Myocyte (in vitro differentiated cells): ENCODE results near the gene CXXC4. TPM values are rescaled to one million over a fixed set of nuclear protein-coding genes. Genes with fewer than 3 reads are reported as not detected.

Experiments
- DNase-seq: peaks from one replicate; pipeline ENCODE4 v3.0.0-alpha.2; 2012; ENCODE audit warnings: low read depth
- polyA plus RNA-seq: library from polyadenylated mRNA; unstranded; fragments of >200 nt; gene quantifications from one replicate; pipeline ENCODE4 v1.2.1, GENCODE V29; 2012; ENCODE audit warnings: missing spikeins
- total RNA-seq: library from RNA; depleted of rRNA; stranded (reverse); fragments of >200 nt; gene quantifications from 2 replicates; pipeline ENCODE4 v1.2.3, GENCODE V29; 2014

Gene CXXC4
- total RNA-seq = 0.05 and 0.11 TPM in 2 replicates
- 0.01 TPM for polyA plus RNA-seq

GRCh38 chr4:104494822-104495559, at the start of gene CXXC4:
Gene CXXC4, minus strand, starts transcription at chr4:104494894. Its CDS starts 3,092 bp downstream, at chr4:104491802.
- DNase-seq = peak; percentile 37

GRCh38 chr4:104533156-104533555, 38.5 kb upstream of the CXXC4 start:
- DNase-seq = no peak

GRCh38 chr4:104532677-104533076, 38.0 kb upstream of the CXXC4 start:
- no peak for DNase-seq

- DNase-seq = no peak
Measured at GRCh38 chr4:104531390-104531789, 36.7 kb upstream of the CXXC4 start.

- DNase-seq = no peak
Measured at GRCh38 chr4:104530426-104530825, 35.7 kb upstream of the CXXC4 start.

- DNase-seq = no peak
Measured at GRCh38 chr4:104524591-104524990, 29.9 kb upstream of the CXXC4 start.

- DNase-seq = no peak
Measured at GRCh38 chr4:104524026-104524425, 29.3 kb upstream of the CXXC4 start.

GRCh38 chr4:104519588-104519987, 24.9 kb upstream of the CXXC4 start:
- no peak for DNase-seq

GRCh38 chr4:104516884-104517283, 22.2 kb upstream of the CXXC4 start:
- no peak for DNase-seq

GRCh38 chr4:104508224-104508623, 13.5 kb upstream of the CXXC4 start:
- DNase-seq = no peak

- DNase-seq = no peak
Measured at GRCh38 chr4:104507112-104507511, 12.4 kb upstream of the CXXC4 start.

GRCh38 chr4:104504536-104504935, 9.8 kb upstream of the CXXC4 start:
- no peak for DNase-seq

GRCh38 chr4:104502471-104502870, 7.8 kb upstream of the CXXC4 start:
- no peak for DNase-seq

GRCh38 chr4:104501290-104501689, 6.6 kb upstream of the CXXC4 start:
- no peak for DNase-seq

- DNase-seq = no peak
Measured at GRCh38 chr4:104500442-104500841, 5.7 kb upstream of the CXXC4 start.

- DNase-seq = no peak
Measured at GRCh38 chr4:104494185-104494584, 509 bp downstream of the CXXC4 start.

GRCh38 chr4:104493081-104493831, 1.4 kb downstream of the CXXC4 start:
- DNase-seq = no peak

GRCh38 chr4:104492183-104492771, 2.4 kb downstream of the CXXC4 start:
- peak; percentile 40 for DNase-seq

- peak; percentile 18 for DNase-seq
Measured at GRCh38 chr4:104491481-104492182, 3.1 kb downstream of the CXXC4 start.

- DNase-seq = peak; percentile 49
Measured at GRCh38 chr4:104490770-104491480, 3.8 kb downstream of the CXXC4 start.
